Thyroid gland (tissue), 4 donors: ENCODE results near the gene GUCY1A2. TPM values are rescaled to one million over a fixed set of nuclear protein-coding genes. Genes with fewer than 3 reads are reported as not detected.

Experiments
- DNase-seq, 2 donors: peaks; one replicate each; pipeline ENCODE4 v3.0.0-alpha.2; 2019
- H3K27ac ChIP-seq, 3 donors: fragments of 200-600 bp; sonication (generic); 1 replicate in 2 of 3; 2 replicates in 1 of 3; pipeline ENCODE4 v1.5.1; 2016 to 2019; ENCODE audit warnings: mild to moderate bottlenecking in 1 of 3, moderate library complexity in 1 of 3
- H3K27me3 ChIP-seq: fragments of 200-600 bp; sonication (generic); one replicate; pipeline ENCODE4 v1.5.1; 2019
- H3K36me3 ChIP-seq, 2 donors: fragments of 200-600 bp; sonication (generic); one replicate each; pipeline ENCODE4 v1.5.1; 2016 to 2019
- H3K4me1 ChIP-seq, 2 donors: fragments of 200-600 bp; sonication (generic); one replicate each; pipeline ENCODE4 v1.5.1; 2017 to 2019
- H3K4me3 ChIP-seq, 3 donors: fragments of 200-600 bp; sonication (generic); replicated peaks in 1 of 3; 1 replicate in 2 of 3; 2 replicates in 1 of 3; pipeline ENCODE4 v1.5.1; 2016; ENCODE audit warnings: mild to moderate bottlenecking in 1 of 3
- H3K9me3 ChIP-seq: fragments of 200-600 bp; sonication (generic); one replicate; pipeline ENCODE4 v1.5.1; 2017
- POLR2A ChIP-seq, 2 donors: fragments of 450-650 bp; IDR thresholded peaks; one replicate each; pipeline ENCODE4 v1.6.1; 2017; ENCODE audit warnings: antibody characterized with exemption in 2 of 2, mild to moderate bottlenecking in 2 of 2, moderate library complexity in 1 of 2
- WGBS, 2 donors: methylation state at CpG; one replicate each; pipeline ENCODE4 v1.1.5; 2017; 5-methylcytosine and 5-hydroxymethylcytosine counted together
- intact Hi-C: fragments of 100-400 bp; cut with DNase I; formaldehyde crosslinking; loops from one replicate; pipeline ENCODE4 v1.15.1; 2023
- total RNA-seq, 4 donors: library from RNA; depleted of rRNA; stranded (reverse); fragments of >200 nt; gene quantifications; one replicate each; pipeline ENCODE4 v1.2.3, GENCODE V29; 2016
- TF ChIP-seq, protein P1 (sequence below), 6 experiments: fragments of 200-600 bp in 3 of 6; fragments of 450-650 bp in 3 of 6; sonication (generic) in 3 of 6; IDR thresholded peaks; one replicate each; pipeline ENCODE4 v1.5.1; 2016 to 2019; ENCODE audit warnings: antibody characterized with exemption in 6 of 6, mild to moderate bottlenecking in 2 of 6, inconsistent platforms in 1 of 6, moderate library complexity in 1 of 6

The GUCY1A2 gene
- total RNA-seq, 4 donors from 2014 or later = 1.4 to 6.8 (median 1.9) TPM

DNA sequence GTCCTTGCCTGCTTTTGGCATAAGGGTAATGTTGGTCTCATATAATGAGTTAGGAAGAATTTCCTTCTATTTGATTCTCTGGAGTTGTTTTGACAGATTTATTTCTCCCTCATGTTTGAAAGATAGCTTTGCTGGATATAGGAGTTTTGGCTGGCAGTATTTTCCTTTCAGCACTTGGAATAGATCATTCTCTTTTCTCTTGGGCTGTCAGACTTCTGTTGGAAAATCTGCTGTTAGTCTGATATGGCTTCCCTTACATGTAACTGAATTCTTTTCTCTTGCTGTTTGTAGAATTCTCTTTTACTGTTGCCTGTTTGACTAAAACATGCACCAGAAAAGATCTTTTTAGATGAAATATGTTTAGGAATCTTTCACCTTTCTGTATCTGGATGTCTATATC, 165.5 kb downstream of the GUCY1A2 start:
- intact Hi-C loops = no loop called here
- TF ChIP-seq, protein P1, sequence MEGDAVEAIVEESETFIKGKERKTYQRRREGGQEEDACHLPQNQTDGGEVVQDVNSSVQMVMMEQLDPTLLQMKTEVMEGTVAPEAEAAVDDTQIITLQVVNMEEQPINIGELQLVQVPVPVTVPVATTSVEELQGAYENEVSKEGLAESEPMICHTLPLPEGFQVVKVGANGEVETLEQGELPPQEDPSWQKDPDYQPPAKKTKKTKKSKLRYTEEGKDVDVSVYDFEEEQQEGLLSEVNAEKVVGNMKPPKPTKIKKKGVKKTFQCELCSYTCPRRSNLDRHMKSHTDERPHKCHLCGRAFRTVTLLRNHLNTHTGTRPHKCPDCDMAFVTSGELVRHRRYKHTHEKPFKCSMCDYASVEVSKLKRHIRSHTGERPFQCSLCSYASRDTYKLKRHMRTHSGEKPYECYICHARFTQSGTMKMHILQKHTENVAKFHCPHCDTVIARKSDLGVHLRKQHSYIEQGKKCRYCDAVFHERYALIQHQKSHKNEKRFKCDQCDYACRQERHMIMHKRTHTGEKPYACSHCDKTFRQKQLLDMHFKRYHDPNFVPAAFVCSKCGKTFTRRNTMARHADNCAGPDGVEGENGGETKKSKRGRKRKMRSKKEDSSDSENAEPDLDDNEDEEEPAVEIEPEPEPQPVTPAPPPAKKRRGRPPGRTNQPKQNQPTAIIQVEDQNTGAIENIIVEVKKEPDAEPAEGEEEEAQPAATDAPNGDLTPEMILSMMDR (IDR thresholded peaks at IDR 0.05) = no peak
- no peak for TF ChIP-seq POLR2A (IDR thresholded peaks at IDR 0.05)

DNA sequence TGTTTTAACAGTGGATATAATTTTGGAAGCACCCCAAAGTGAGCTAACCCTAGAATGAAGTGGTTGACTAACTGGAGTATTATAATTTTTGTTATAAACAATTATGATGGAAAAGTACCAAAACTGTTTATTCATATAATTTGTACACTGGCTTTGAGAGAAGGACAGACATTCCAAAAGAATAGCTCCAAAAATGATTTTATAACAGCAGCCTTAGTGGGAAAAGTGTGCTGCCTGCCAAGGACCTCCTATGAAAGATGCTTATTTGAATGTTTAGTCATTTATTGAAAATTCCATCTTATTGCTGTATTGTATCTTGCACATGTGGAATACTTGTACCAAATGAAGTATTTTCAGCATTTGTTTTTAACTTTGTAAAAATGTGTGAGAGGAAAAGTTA, 169.8 kb downstream of the GUCY1A2 start:
- H3K27me3 ChIP-seq = no peaks in the 10 kb centered on the region
- no peak for DNase-seq
- H3K4me3 ChIP-seq = no peak overlapping the region
- no peak overlapping the region for H3K27ac ChIP-seq
- no peaks in the 10 kb centered on the region for H3K36me3 ChIP-seq
- H3K9me3 ChIP-seq = no peaks in the 10 kb centered on the region
- H3K4me1 ChIP-seq = no peaks in the 10 kb centered on the region
- no peak for TF ChIP-seq POLR2A (IDR thresholded peaks at IDR 0.05)
- TF ChIP-seq, protein P1 (IDR thresholded peaks at IDR 0.05) = no peak
- intact Hi-C loops = no loop called here

More for the DNA sequence above, 165.5 kb downstream of the GUCY1A2 start:
- Histone ChIP-seq H3K36me3 (no peaks in the 10 kb centered on the region), H3K4me3 (no peak overlapping the region), H3K4me1 (no peaks in the 10 kb centered on the region), H3K9me3 (no peaks in the 10 kb centered on the region), H3K27me3 (no peaks in the 10 kb centered on the region), H3K27ac (no peak overlapping the region)
- no peak for DNase-seq

DNA sequence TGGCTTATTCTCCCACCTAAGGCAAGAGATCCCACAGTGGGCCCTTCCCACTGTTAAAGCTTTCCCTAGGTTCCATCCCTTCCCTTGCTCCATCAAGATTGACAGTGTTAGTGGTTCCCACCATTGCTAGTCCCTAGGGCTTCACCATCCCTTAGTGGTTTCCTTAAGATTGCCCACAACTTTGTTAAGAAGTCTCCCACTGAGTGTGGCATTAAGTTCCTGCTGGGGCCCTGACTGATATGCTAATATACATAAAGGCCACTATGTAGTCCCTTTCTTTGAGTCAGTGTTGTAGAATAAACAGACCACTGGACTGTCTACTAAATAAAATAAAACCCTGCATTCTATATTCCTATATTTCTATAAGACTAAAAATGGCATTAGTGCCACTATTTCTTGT, 176.1 kb downstream of the GUCY1A2 start:
- Histone ChIP-seq H3K9me3 (no peaks in the 10 kb centered on the region), H3K36me3 (no peaks in the 10 kb centered on the region), H3K27me3 (no peaks in the 10 kb centered on the region), H3K4me1 (no peaks in the 10 kb centered on the region), H3K27ac (no peak overlapping the region), H3K4me3 (no peak overlapping the region)
- TF ChIP-seq POLR2A (IDR thresholded peaks at IDR 0.05) = no peak
- TF ChIP-seq, protein P1 (IDR thresholded peaks at IDR 0.05) = no peak
- intact Hi-C loops = no loop called here
- no peak for DNase-seq

DNA sequence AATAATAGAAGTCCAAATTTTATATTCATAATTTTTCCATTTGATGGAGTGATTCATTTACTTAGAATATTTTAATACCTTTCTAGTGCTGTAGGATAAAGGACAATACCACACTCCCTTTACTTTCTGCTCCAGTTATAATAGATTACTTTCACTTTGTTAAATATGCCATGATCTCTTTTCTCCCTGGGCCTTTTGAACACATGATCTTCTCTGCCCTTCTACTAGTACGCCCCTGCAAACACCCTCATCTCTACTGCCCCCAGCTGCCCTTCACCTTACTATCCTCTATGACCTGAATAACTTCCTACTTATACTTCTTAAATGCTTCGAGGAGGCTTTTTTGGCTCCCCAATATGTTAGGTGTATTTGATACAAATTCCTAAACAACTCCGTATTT, 177.3 kb downstream of the GUCY1A2 start:
- H3K27ac ChIP-seq = no peak overlapping the region
- no peaks in the 10 kb centered on the region for H3K27me3 ChIP-seq
- no peaks in the 10 kb centered on the region for H3K4me1 ChIP-seq
- 66 to 77% methylated on average over 3 of the region's 3 CpGs for WGBS, 2 donors
- no peaks in the 10 kb centered on the region for H3K36me3 ChIP-seq
- TF ChIP-seq, protein P1 (IDR thresholded peaks at IDR 0.05) = no peak
- TF ChIP-seq POLR2A (IDR thresholded peaks at IDR 0.05) = no peak
- H3K4me3 ChIP-seq = no peak overlapping the region
- no peaks in the 10 kb centered on the region for H3K9me3 ChIP-seq
- intact Hi-C loops = no loop called here
- DNase-seq = no peak

DNA sequence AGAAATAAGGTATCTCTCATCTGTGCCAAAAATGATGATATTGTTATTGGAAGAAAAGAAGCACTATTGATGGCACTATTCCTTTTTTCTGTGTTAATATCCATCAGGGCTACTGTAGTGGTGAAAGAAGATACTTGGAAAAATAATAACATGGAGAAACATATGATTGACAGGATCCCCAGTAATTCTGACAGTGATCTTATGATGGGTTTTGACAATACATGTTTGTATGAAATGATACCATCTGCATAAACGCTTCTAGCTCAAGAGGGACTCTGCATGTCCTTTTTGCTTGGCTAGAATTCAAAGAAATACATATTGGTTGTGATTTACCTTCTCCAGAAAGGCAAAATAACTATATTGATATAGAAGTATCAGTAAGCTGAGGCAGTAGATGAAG, 178.1 kb downstream of the GUCY1A2 start:
- Histone ChIP-seq H3K4me3 (no peak overlapping the region), H3K36me3 (no peaks in the 10 kb centered on the region), H3K4me1 (no peaks in the 10 kb centered on the region), H3K27me3 (no peaks in the 10 kb centered on the region), H3K27ac (no peak overlapping the region), H3K9me3 (no peaks in the 10 kb centered on the region)
- intact Hi-C loops = no loop called here
- 82 to 94% methylated on average over 1 of the region's 1 CpG for WGBS, 2 donors
- no peak for DNase-seq
- TF ChIP-seq, protein P1 (IDR thresholded peaks at IDR 0.05) = no peak
- no peak for TF ChIP-seq POLR2A (IDR thresholded peaks at IDR 0.05)
